T-helper 1 cell treated with Interleukin-12 subunit alpha and Interleukin-12 subunit beta and Interleukin-4 antibody, amounts not matched to agents 30 μg/mL and 1 μg/mL, for 36 hours (primary cell): Measurements from ENCODE around the gene KIRREL3.

ENCODE experiments used
- H3K27ac Mint-ChIP-seq: one replicate; pipeline ENCODE4 v1.8.0; 2021; ENCODE audit warnings: mild to moderate bottlenecking, mixed read lengths
- H3K27me3 Mint-ChIP-seq: one replicate; pipeline ENCODE4 v1.8.0; 2021; ENCODE audit warnings: low read depth, mixed read lengths
- H3K36me3 Mint-ChIP-seq: one replicate; pipeline ENCODE4 v1.8.0; 2021; ENCODE audit warnings: low read depth, mixed read lengths
- H3K4me1 Mint-ChIP-seq: one replicate; pipeline ENCODE4 v1.8.0; 2021; ENCODE audit warnings: low read depth, mixed read lengths
- H3K4me3 Mint-ChIP-seq: one replicate; pipeline ENCODE4 v1.8.0; 2021; ENCODE audit warnings: mild to moderate bottlenecking, moderate library complexity, mixed read lengths
- H3K9me3 Mint-ChIP-seq: one replicate; pipeline ENCODE4 v1.8.0; 2021; ENCODE audit warnings: mixed read lengths

Gene KIRREL3

DNA sequence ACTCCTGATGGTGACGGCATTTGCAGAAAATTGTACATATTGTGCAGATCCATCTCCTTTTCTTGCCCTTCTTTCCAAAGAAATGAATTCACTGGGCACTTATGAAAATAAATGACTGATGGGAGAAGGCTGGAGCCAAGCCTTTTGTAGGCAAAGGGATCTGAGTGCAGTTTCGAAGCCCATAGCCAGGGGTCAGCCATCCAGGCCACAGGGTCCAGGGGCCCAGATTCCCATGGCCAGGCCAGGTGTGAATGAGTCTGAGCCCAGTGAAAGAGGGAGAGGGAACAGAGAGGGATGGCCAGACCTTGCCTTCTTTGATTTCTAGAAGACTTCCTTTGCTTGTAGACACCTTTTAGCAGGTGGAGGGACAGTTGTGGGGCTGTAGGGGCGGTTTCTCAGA is 209.1 kb downstream of the KIRREL3 start:
- no peaks in the 10 kb centered on the region for H3K27me3 Mint-ChIP-seq
- no peaks in the 10 kb centered on the region for H3K9me3 Mint-ChIP-seq
- H3K4me3 Mint-ChIP-seq: no peak overlapping the region
- H3K27ac Mint-ChIP-seq: no peak overlapping the region
- H3K4me1 Mint-ChIP-seq: no peaks in the 10 kb centered on the region
- H3K36me3 Mint-ChIP-seq: no peaks in the 10 kb centered on the region

DNA sequence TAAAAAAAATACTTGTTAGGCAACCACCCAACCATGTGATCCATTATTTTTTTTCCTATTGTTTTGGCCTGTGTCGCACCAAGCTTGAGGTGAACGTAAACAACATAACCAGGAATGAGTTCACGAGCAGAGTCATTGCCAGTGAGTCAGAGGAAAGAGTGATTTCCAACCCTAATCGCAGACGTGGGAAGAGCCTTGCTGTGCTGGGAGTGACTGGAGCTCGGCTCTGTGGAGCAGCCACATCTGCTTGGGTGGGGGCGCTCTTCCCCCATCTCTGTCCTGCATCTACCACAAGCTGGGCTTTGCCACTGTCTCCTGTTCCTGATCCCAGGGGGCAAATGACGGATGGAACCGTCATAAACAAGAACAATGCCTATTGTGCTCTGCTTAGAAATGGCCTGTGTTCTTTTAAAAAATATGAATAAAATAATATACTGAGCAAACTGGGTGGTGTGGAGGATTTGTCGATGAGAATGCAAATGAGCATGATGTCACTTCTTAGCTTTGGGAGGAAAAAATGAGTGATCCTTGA is 210.0 kb downstream of the KIRREL3 start:
- Mint-ChIP-seq H3K27ac (no peak overlapping the region), H3K9me3 (no peaks in the 10 kb centered on the region), H3K4me1 (no peaks in the 10 kb centered on the region), H3K4me3 (no peak overlapping the region), H3K27me3 (no peaks in the 10 kb centered on the region), H3K36me3 (no peaks in the 10 kb centered on the region)

GRCh38 chr11:126782810-126783209 is 217.8 kb downstream of the KIRREL3 start:
- no peaks in the 10 kb centered on the region for H3K4me1 Mint-ChIP-seq
- no peaks in the 10 kb centered on the region for H3K36me3 Mint-ChIP-seq
- H3K27me3 Mint-ChIP-seq: peaks cover 8% of the 10 kb centered on the region
- H3K27ac Mint-ChIP-seq: no peak overlapping the region
- no peaks in the 10 kb centered on the region for H3K9me3 Mint-ChIP-seq
- H3K4me3 Mint-ChIP-seq: no peak overlapping the region

GRCh38 chr11:126781942-126782341 is 218.6 kb downstream of the KIRREL3 start:
- no peaks in the 10 kb centered on the region for H3K9me3 Mint-ChIP-seq

GRCh38 chr11:126776119-126776518 is 224.5 kb downstream of the KIRREL3 start:
- no peak overlapping the region for H3K4me3 Mint-ChIP-seq
- no peak overlapping the region for H3K27ac Mint-ChIP-seq
- no peaks in the 10 kb centered on the region for H3K4me1 Mint-ChIP-seq
- peaks cover 8% of the 10 kb centered on the region for H3K27me3 Mint-ChIP-seq
- no peaks in the 10 kb centered on the region for H3K36me3 Mint-ChIP-seq
- no peaks in the 10 kb centered on the region for H3K9me3 Mint-ChIP-seq

More at GRCh38 chr11:126781942-126782341, 218.6 kb downstream of the KIRREL3 start:
- no peak overlapping the region for H3K27ac Mint-ChIP-seq
- no peaks in the 10 kb centered on the region for H3K4me1 Mint-ChIP-seq
- H3K36me3 Mint-ChIP-seq: no peaks in the 10 kb centered on the region
- peaks cover 8% of the 10 kb centered on the region for H3K27me3 Mint-ChIP-seq
- no peak overlapping the region for H3K4me3 Mint-ChIP-seq

DNA sequence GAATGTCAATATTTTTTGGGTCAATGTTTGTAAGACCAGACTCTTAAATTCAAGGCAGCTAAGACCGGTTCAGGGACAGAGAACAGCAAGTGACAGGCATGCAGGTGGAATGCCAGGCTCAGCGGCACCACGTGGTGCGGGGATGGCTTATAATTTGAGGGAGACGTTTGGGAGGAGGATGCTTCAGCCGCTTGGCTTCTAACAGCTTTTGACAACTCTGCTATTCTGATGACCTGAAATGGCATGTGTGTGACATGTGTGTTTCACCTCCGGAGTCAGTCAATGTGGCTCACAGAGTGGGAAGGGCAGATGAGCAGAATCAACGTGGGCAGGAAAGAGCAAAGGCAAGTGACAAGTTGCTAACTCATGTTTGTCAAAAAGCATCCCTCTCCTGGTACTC is 228.3 kb downstream of the KIRREL3 start:
- Mint-ChIP-seq H3K36me3 (no peaks in the 10 kb centered on the region), H3K27me3 (no peaks in the 10 kb centered on the region), H3K9me3 (no peaks in the 10 kb centered on the region), H3K27ac (no peak overlapping the region), H3K4me3 (no peak overlapping the region), H3K4me1 (no peaks in the 10 kb centered on the region)

DNA sequence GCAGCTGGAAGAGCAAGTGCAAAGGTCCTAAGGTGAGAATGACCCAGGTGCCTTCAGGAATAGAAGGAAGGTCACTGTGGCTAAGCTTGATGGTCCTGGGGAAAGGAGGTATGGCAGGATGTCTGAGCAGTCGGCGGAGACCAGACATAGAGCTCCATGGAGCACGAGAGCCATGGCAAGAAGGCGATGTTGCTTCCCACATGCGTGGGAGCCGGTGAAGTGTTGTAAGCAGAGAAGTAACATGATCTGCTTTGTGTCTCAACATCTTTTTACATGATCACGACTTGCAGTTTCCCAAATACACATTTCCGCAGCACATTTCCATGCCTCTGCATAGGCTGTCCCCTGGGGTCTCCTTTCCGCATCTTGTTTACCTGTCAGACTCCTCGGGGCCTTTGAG is 231.9 kb downstream of the KIRREL3 start:
- Mint-ChIP-seq H3K27ac (no peak overlapping the region), H3K4me1 (no peaks in the 10 kb centered on the region), H3K9me3 (no peaks in the 10 kb centered on the region), H3K4me3 (no peak overlapping the region), H3K27me3 (no peaks in the 10 kb centered on the region), H3K36me3 (no peaks in the 10 kb centered on the region)

- Mint-ChIP-seq H3K4me1 (no peaks in the 10 kb centered on the region), H3K27me3 (no peaks in the 10 kb centered on the region), H3K36me3 (no peaks in the 10 kb centered on the region), H3K27ac (no peak overlapping the region), H3K9me3 (no peaks in the 10 kb centered on the region), H3K4me3 (no peak overlapping the region)
Measured at GRCh38 chr11:126766440-126766839, 234.1 kb downstream of the KIRREL3 start.

- Mint-ChIP-seq H3K4me1 (no peaks in the 10 kb centered on the region), H3K27me3 (no peaks in the 10 kb centered on the region), H3K36me3 (no peaks in the 10 kb centered on the region), H3K9me3 (no peaks in the 10 kb centered on the region), H3K4me3 (no peak overlapping the region), H3K27ac (no peak overlapping the region)
Measured at GRCh38 chr11:126765196-126765595, 235.4 kb downstream of the KIRREL3 start.

DNA sequence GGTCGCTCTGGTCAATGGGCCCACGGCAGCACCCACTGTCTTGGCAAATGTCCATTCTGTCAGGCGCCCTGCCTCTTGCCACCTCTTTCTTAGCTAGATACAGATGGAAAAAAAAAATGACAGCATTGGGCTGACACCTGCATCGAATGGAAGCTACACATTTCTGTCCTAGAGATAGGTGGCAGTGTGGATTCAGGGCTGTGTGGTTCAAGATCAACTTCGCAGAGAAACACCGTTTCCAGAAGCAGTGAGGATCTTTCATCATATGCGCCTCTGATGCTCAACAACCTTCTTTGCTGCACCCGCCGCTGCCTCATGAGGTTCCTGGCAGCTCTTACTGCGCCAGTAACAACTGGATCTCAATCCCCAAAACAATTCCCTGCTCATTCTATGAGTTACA is 236.3 kb downstream of the KIRREL3 start:
- H3K4me3 Mint-ChIP-seq: no peak overlapping the region
- H3K27ac Mint-ChIP-seq: no peak overlapping the region
- H3K9me3 Mint-ChIP-seq: no peaks in the 10 kb centered on the region
- no peaks in the 10 kb centered on the region for H3K36me3 Mint-ChIP-seq
- H3K4me1 Mint-ChIP-seq: no peaks in the 10 kb centered on the region
- H3K27me3 Mint-ChIP-seq: no peaks in the 10 kb centered on the region

DNA sequence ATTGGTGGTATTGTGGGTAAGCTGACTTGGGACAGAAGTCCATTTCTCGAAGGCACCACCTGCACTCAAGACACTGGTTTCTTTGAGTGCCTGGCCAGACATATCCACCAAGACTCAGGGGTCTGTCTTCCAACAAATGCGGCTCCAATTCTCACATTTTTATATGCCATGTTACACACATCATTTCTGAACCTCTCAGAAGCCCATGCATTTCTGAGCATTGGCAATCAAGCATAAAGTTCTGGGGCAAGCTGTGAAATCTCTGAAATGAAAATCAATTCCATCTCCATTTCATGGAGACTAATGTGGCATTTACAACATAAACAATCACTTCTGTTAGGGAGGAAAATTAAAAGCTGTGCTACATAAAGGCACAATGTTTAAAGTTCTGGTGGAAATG is 243.7 kb downstream of the KIRREL3 start:
- Mint-ChIP-seq H3K9me3 (no peaks in the 10 kb centered on the region), H3K27me3 (peaks cover 3% of the 10 kb centered on the region), H3K4me3 (no peak overlapping the region), H3K27ac (no peak overlapping the region), H3K4me1 (no peaks in the 10 kb centered on the region), H3K36me3 (no peaks in the 10 kb centered on the region)

GRCh38 chr11:126756421-126756820 is 244.1 kb downstream of the KIRREL3 start:
- Mint-ChIP-seq H3K36me3 (no peaks in the 10 kb centered on the region), H3K9me3 (no peaks in the 10 kb centered on the region), H3K27me3 (peaks cover 3% of the 10 kb centered on the region), H3K4me3 (no peak overlapping the region), H3K27ac (no peak overlapping the region), H3K4me1 (no peaks in the 10 kb centered on the region)

GRCh38 chr11:126755526-126755925 is 245.0 kb downstream of the KIRREL3 start:
- H3K36me3 Mint-ChIP-seq: no peaks in the 10 kb centered on the region
- H3K9me3 Mint-ChIP-seq: no peaks in the 10 kb centered on the region
- peaks cover 3% of the 10 kb centered on the region for H3K27me3 Mint-ChIP-seq
- H3K4me1 Mint-ChIP-seq: no peaks in the 10 kb centered on the region
- H3K4me3 Mint-ChIP-seq: no peak overlapping the region
- H3K27ac Mint-ChIP-seq: no peak overlapping the region

- peaks cover 3% of the 10 kb centered on the region for H3K27me3 Mint-ChIP-seq
- no peaks in the 10 kb centered on the region for H3K36me3 Mint-ChIP-seq
- H3K9me3 Mint-ChIP-seq: no peaks in the 10 kb centered on the region
- no peaks in the 10 kb centered on the region for H3K4me1 Mint-ChIP-seq
- no peak overlapping the region for H3K27ac Mint-ChIP-seq
- no peak overlapping the region for H3K4me3 Mint-ChIP-seq
Measured at GRCh38 chr11:126754591-126755426, 245.8 kb downstream of the KIRREL3 start.

- Mint-ChIP-seq H3K27me3 (peaks cover 3% of the 10 kb centered on the region), H3K27ac (no peak overlapping the region)
Measured at GRCh38 chr11:126753990-126754389, 246.6 kb downstream of the KIRREL3 start.

More at GRCh38 chr11:126753990-126754389, 246.6 kb downstream of the KIRREL3 start:
- Mint-ChIP-seq H3K9me3 (no peaks in the 10 kb centered on the region), H3K4me3 (no peak overlapping the region), H3K4me1 (no peaks in the 10 kb centered on the region), H3K36me3 (no peaks in the 10 kb centered on the region)
